Left ventricle myocardium inferior (tissue), 1 donor: ENCODE results near the gene TMPRSS4. TPM values are rescaled to one million over a fixed set of nuclear protein-coding genes. Genes with fewer than 3 reads are reported as not detected.

Experiments
- DNase-seq: peaks from one replicate; pipeline ENCODE4 v3.0.0-alpha.2; 2020
- H3K27ac ChIP-seq: fragments of 200-600 bp; replicated peaks from 2 replicates; pipeline ENCODE4 v1.8.0; 2021
- H3K27me3 ChIP-seq: fragments of 200-600 bp; 2 replicates; pipeline ENCODE4 v1.8.0; 2021; ENCODE audit warnings: low read depth
- H3K36me3 ChIP-seq: fragments of 200-600 bp; 2 replicates; pipeline ENCODE4 v1.8.0; 2021
- H3K4me1 ChIP-seq: fragments of 200-600 bp; 2 replicates; pipeline ENCODE4 v1.8.0; 2021
- H3K4me3 ChIP-seq: fragments of 200-600 bp; 2 replicates; pipeline ENCODE4 v1.8.0; 2021; ENCODE audit warnings: mild to moderate bottlenecking, moderate library complexity
- H3K9me3 ChIP-seq: fragments of 200-600 bp; replicated peaks from 2 replicates; pipeline ENCODE4 v1.8.0; 2021
- CTCF ChIP-seq: fragments of 200-600 bp; IDR thresholded peaks from 2 replicates; pipeline ENCODE4 v1.8.0; 2021; ENCODE audit warnings: antibody characterized with exemption, mild to moderate bottlenecking, borderline replicate concordance
- intact Hi-C: fragments of 100-400 bp; cut with micrococcal nuclease; formaldehyde crosslinking; loops from one replicate; pipeline ENCODE4 v1.11.0; 2022
- total RNA-seq: library from RNA; stranded (reverse); fragmentation: NEBNext Ultra II Directional; extraction: Animal tissue kit (Norgen Biotek cat#: 25700); gene quantifications from one replicate; pipeline ENCODE4 v1.2.1, GENCODE V29; 2021
- donor health status: DM: no; HTN: yes; CAD: no; lungs with severe emphysema.

Gene TMPRSS4
- total RNA-seq, 1 donor from 2014 or later = 0.30 TPM

- Histone ChIP-seq H3K9me3 (no peaks in the 10 kb centered on the region), H3K4me3 (no peak overlapping the region), H3K27me3 (peaks cover 4% of the 10 kb centered on the region), H3K4me1 (peaks cover 55% of the 10 kb centered on the region), H3K27ac (peak overlapping the region; percentile 45), H3K36me3 (peaks cover 10% of the 10 kb centered on the region)
- no peak for TF ChIP-seq CTCF
- no peak for DNase-seq
- intact Hi-C loops = no loop called here
Measured at GRCh38 chr11:118169300-118170140, 92.6 kb downstream of the TMPRSS4 start.

- intact Hi-C loops = no loop called here
- no peak for DNase-seq
- no peak overlapping the region for H3K4me3 ChIP-seq
- peak overlapping the region; percentile 45 for H3K27ac ChIP-seq
- H3K9me3 ChIP-seq = no peaks in the 10 kb centered on the region
- TF ChIP-seq CTCF = no peak
- peaks cover 4% of the 10 kb centered on the region for H3K27me3 ChIP-seq
- peaks cover 57% of the 10 kb centered on the region for H3K4me1 ChIP-seq
- peaks cover 10% of the 10 kb centered on the region for H3K36me3 ChIP-seq
Measured at GRCh38 chr11:118170231-118170630, 93.4 kb downstream of the TMPRSS4 start.

GRCh38 chr11:118170882-118171268, 94.0 kb downstream of the TMPRSS4 start:
- no peak overlapping the region for H3K4me3 ChIP-seq
- peaks cover 60% of the 10 kb centered on the region for H3K4me1 ChIP-seq
- peaks cover 10% of the 10 kb centered on the region for H3K36me3 ChIP-seq
- H3K27me3 ChIP-seq = peaks cover 4% of the 10 kb centered on the region
- no peaks in the 10 kb centered on the region for H3K9me3 ChIP-seq
- TF ChIP-seq CTCF = no peak
- intact Hi-C loops = no loop called here
- peak overlapping the region; percentile 9 for H3K27ac ChIP-seq
- DNase-seq = no peak

Other genes with a start within 250 kb of the TMPRSS4 start
- 30.2 TPM for gene FXYD6, start 200.4 kb upstream of the TMPRSS4 start, total RNA-seq
- not detected for gene TMPRSS13, start 147.7 kb upstream of the TMPRSS4 start, total RNA-seq
- gene IL10RA, start 90.7 kb upstream of the TMPRSS4 start, total RNA-seq = 5.0 TPM
- not detected for gene SMIM35, start 9.9 kb downstream of the TMPRSS4 start, total RNA-seq
- gene SCN4B, start 75.7 kb downstream of the TMPRSS4 start, total RNA-seq = 12.9 TPM
- 24.9 TPM for gene SCN2B, start 99.6 kb downstream of the TMPRSS4 start, total RNA-seq
- gene JAML, start 147.9 kb downstream of the TMPRSS4 start, total RNA-seq = 2.9 TPM
- 2.7 TPM for gene MPZL3, start 175.3 kb downstream of the TMPRSS4 start, total RNA-seq
- 13.4 TPM for gene MPZL2, start 187.2 kb downstream of the TMPRSS4 start, total RNA-seq
- 0.60 TPM for gene CD3E, start 227.7 kb downstream of the TMPRSS4 start, total RNA-seq